ENCODE data around the gene SUGCT. TPM values are rescaled to one million over a fixed set of nuclear protein-coding genes. Genes with fewer than 3 reads are reported as not detected.
A peak's percentile ranks its signal among the peaks of the same experiment; 100 is the strongest.

Gene SUGCT
- total RNA-seq, 1 experiment from 2014 or later: 29.0 TPM

DNA sequence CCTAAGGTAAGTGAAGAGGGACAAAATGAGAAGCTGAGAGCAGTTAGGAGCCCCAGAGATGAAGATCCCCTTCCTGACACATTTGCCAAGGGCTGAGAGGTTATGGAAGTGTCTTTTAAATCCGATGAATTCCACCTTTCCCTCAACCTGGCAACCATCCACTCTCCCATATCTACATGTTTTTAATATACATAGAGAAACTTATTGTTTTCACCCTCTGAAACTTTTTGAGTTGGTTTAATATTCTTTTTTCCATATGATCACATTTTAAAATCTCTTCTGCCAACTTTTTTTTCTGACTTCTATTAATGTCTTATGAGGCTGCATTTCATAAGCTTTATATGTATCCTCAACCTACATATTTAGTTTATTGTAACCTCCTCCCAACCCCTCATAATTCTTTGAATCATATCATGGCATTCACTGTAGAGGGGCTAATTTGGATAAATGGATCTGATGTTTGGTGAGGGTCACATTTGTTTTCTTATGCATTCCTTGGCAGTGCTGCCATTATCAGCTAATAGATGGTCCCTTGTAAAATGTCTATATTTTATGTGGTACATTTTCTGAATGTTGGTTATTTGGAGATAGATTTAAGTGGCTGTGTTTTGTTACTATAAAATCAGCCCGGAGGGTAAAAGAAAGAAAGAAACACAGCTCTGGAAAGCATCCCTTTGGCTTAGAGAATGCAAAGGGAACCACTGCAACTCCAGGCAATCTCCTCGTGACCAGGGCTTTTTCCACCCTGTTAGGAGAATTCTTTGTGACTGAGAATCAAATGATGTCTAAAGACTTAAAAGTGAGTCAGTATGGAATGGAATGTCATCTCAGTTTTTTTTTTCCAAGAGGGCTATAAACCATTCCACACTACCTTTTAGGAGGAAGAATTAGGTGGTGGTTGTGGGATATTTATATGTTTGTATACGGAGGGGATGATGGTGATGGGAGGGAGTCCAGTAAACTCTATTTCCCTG lies 334.4 kb downstream of the SUGCT start:
- DNase-seq (ENCODE audit: low read depth): peak; percentile 85

GRCh38 chr7:40470091-40470592 lies 335.3 kb downstream of the SUGCT start:
- peak; percentile 45 for DNase-seq (ENCODE audit: low read depth)

DNA sequence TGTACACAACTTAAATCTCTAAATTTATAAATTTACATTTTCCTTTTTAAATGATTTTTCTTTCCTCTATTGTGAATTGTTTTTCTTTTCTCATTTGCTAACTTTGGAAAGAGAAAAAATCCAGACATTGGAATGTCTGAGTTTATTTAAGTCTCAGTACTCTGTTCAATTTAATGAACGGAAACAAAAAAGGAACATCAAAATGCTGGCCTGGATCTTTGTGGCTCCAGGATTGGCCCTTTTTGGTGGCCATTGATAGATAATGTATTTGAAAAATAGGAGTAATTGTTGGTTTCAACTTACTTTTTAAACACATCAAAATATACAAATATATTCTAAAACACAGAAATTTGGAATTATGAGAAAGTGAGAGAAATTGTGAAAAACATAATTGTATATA lies 336.0 kb downstream of the SUGCT start:
- DNase-seq (ENCODE audit: low read depth): no peak

GRCh38 chr7:40471891-40472290 lies 337.1 kb downstream of the SUGCT start:
- DNase-seq (ENCODE audit: low read depth): no peak

- DNase-seq (ENCODE audit: low read depth): no peak
Measured at GRCh38 chr7:40474790-40475680, 340.2 kb downstream of the SUGCT start.

DNA sequence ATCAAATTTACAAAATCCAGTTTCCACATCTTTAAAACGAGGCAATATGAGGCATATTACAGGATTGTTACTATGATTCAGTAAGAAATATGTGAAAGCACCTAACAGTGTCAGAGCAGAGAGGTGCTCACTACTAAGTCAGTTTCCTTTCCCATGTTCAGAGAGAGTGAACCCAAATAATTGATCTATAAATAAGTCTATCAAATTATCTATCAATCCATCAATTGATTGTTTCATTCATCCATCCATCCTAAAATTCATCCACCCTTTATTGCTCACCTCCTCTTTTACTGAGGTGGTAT lies 340.8 kb downstream of the SUGCT start:
- DNase-seq (ENCODE audit: low read depth): no peak

DNA sequence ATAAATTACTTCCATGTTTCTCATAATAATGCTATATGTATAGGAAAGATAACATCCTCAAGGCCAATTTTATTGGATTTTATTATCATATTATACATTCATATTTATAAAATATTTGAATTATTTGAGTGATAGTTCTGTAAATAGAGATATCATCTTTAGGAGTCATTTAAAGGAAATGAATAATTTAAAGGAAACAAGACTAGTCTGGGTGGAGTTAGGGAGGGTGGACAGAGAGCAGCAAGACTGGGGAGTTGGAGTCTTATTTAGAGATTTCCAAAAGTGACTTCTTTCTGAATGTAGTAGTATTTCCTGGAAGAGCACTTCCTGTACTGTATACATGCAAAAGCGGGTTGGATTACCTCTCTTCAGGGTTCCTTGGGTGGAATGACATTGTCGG lies 342.3 kb downstream of the SUGCT start:
- DNase-seq (ENCODE audit: low read depth): no peak

DNA sequence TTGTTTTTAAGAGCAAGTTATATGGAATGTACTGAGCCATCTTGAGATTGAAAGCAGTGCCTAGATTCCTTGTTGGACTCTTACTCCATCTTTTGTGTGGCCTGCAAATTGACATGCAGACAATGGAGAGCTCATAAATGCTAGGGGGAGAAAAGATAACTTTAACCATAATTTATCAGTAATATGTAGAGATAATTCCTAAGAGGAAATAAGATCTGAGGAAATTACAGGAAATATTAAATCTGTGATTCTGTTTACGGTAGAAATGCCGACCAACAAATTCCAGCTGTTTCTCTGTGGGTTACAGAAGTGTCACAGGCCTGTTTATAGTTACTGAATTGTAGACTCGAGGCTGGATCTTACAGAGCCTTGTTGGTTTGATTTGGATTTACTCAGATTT lies 348.0 kb downstream of the SUGCT start:
- no peak for DNase-seq (ENCODE audit: low read depth)

DNA sequence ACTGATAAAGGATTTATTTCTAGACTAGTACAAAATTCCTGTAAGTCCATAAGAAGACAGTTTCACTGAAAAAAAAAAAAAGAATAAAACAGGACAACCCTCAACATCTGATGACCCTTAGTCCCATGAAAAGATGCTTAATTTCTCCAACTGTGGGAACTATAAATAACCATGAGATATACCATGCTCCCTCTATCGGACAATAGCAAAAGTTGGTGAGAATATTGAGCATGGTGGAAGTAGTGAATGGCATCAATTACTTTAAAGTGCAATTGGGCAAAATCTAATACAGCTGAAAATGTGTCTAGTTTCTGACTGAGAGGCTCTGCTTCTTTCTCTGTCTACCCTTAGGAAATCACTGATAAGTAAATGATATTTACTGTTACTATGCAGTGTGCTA lies 348.8 kb downstream of the SUGCT start:
- no peak for DNase-seq (ENCODE audit: low read depth)

GRCh38 chr7:40489844-40490602 lies 355.2 kb downstream of the SUGCT start:
- DNase-seq (ENCODE audit: low read depth): no peak

DNA sequence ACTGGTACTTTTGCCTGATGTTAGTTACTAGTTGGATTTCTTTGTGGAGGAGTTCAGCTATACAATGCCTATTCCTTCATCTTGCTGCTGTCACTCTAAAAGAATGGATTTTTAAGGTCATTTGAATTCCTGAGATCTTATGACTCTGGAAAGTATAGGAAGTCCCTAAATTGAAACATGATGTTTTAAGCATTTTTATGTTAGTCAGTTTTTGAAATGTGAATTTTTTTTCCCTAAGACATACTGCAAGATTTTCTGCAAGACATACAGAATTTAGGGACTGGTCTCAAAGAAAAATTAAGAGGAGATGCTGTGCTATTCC lies 355.8 kb downstream of the SUGCT start:
- no peak for DNase-seq (ENCODE audit: low read depth)

- DNase-seq (ENCODE audit: low read depth): no peak
Measured at GRCh38 chr7:40492946-40493345, 358.1 kb downstream of the SUGCT start.

- DNase-seq (ENCODE audit: low read depth): no peak
Measured at GRCh38 chr7:40493609-40494051, 358.8 kb downstream of the SUGCT start.

DNA sequence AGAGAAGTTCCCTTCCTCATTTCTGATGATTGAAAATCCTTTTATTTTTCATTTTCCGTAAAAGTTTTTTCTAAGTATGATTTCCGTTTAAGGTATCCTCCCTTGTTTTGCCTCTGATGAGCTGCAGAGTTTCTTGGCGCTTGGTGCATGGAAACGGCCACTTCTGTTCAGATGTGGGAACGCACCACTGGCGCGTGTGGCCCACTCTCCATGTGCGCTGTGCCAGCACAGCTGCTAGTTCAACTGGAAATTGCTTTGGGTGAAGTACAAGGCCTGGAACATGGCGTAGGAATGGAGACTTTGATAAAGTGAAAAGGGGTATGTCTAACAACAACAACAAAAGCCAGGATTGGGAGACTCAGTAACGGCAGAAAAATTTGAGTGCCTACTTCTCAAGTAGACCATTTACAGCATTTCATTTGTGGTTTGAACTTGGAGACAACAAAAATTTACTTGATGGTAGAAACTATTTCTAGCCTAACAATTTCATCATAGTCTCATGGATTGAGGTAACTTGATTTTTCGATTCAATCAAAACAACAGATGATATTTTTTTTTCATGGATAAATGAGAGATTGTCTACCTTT lies 364.2 kb downstream of the SUGCT start:
- DNase-seq (ENCODE audit: low read depth): no peak

DNA sequence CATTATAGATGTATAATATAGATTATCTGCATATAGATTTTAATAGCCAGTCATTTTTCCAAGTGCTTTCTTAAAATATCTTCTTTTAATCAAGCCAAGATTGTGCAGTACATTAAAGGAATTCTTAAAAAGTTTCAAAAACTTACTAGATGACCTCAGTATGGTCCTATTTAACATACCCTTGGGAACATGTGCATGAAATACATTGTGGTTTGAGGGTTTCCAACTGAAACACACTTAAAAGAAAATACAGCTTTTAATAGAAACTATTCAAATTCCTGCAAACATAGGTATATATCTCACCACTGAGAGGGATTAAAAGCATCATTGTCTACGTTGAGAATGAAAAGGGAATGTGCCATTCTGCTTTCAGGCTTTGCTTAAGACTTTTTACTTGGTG lies 364.9 kb downstream of the SUGCT start:
- DNase-seq (ENCODE audit: low read depth): peak; percentile 52

DNA sequence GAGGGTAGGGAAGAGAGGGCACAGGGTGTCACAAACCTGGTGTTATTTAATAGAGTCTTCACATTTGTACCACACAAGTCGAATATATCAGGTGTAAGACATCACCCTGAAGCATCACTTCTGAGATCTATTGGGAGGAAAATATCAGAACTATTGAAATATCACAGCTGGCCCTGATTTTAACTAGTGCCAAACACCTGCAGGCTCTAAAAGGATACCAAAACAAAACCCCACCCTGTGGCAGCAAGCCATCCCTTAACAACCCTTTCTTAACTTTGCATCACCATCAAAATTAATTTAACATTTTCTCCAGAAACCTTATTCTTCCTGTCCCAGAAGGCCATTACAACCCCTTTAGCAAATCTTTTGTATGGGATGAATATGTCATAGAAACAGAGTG lies 365.4 kb downstream of the SUGCT start:
- no peak for DNase-seq (ENCODE audit: low read depth)

- DNase-seq (ENCODE audit: low read depth): no peak
Measured at GRCh38 chr7:40502359-40502758, 367.6 kb downstream of the SUGCT start.

DNA sequence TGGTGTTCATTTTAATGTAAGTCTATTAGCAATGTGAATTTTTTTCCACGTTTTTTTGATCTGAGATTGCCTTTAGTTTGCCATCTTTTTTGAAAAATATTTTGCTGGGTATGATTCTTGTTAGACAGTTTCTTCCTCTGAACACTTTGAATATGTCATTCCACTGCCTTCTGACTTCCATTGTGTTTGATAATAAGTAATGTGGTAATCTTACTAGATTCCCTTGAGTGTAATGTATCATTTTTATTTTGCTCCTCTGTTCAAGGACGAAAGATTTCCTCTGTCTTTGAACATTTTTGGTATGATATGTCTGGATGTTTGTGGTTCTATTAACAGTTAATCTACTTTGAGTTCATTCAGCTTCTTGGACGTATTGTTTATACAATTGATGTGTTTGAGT lies 371.4 kb downstream of the SUGCT start:
- no peak for DNase-seq (ENCODE audit: low read depth)

GRCh38 chr7:40507166-40507565 lies 372.4 kb downstream of the SUGCT start:
- no peak for DNase-seq (ENCODE audit: low read depth)

DNA sequence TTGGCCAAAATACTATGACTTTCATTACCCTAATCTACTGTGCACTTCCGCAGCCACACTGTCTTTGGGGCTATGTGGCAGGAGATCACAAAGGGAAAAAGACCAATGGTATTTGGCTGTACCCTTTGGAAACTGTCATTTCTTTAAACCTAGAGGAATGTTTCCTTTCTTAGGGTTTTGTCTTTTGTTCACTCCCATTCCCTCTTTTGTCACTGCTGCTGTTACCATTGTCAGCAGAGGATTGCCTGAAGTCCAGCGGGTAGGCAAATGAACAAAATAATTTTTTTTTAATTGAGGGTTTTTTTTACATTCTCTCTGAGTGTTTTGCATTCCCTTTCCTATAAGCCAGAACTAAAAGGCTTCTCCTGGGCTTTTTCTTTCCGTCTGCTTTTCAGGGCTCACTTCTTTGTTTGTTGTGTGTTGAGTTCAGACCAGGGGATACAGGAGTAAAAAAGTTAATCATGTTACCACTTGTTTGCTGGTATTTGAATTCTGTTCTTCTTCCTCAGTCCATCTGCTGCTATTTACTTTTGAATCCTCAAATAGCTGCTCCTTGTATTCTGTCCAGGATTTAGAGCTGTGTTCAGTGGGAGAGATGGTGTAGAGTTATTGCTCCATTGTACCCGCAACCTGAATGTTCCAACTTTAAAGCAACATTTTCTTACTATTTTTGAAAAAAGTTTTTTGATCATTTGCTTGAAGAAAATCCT lies 374.6 kb downstream of the SUGCT start:
- no peak for DNase-seq (ENCODE audit: low read depth)

- DNase-seq (ENCODE audit: low read depth): peak; percentile 67
Measured at GRCh38 chr7:40516376-40516775, 381.6 kb downstream of the SUGCT start.
